Gastrocnemius medialis (tissue), 4 donors: ENCODE measurements around the gene RAB40C. TPM values are rescaled to one million over a fixed set of nuclear protein-coding genes. Genes with fewer than 3 reads are reported as not detected.

Experiments used
- ATAC-seq, 2 donors: fragments of 150-250 bp; one replicate each; pipeline ENCODE4 v1.9.1; 2016
- DNase-seq, 2 donors: peaks; one replicate each; pipeline ENCODE4 v3.0.0-alpha.2; 2019
- H3K27ac ChIP-seq, 4 donors: fragments of 200-600 bp; sonication (generic); 1 replicate in 1 of 4; 2 replicates in 3 of 4; pipeline ENCODE4 v1.5.1; 2016 to 2018; ENCODE audit warnings: mild to moderate bottlenecking in 2 of 4, moderate library complexity in 1 of 4
- H3K27me3 ChIP-seq, 3 donors: fragments of 200-600 bp; sonication (generic) in 2 of 3; 1 replicate in 1 of 3; 2 replicates in 2 of 3; pipeline versions ENCODE4 v1.5.1 to v1.6.0; 2016 to 2019; ENCODE audit warnings: mild to moderate bottlenecking in 1 of 3, moderate library complexity in 1 of 3
- H3K36me3 ChIP-seq, 2 donors: fragments of 200-600 bp; sonication (generic) in 1 of 2; one replicate each; pipeline ENCODE4 v1.5.1; 2017 to 2018
- H3K4me1 ChIP-seq, 2 donors: fragments of 200-600 bp; sonication (generic) in 1 of 2; one replicate each; pipeline ENCODE4 v1.5.1; 2016 to 2017; ENCODE audit warnings: mild to moderate bottlenecking in 2 of 2
- H3K4me3 ChIP-seq, 4 donors: fragments of 200-600 bp; sonication (generic) in 3 of 4; 1 replicate in 1 of 4; 2 replicates in 3 of 4; pipeline ENCODE4 v1.5.1; 2016 to 2019; ENCODE audit warnings: mild to moderate bottlenecking in 2 of 4
- H3K9me3 ChIP-seq, 3 donors: fragments of 200-600 bp; sonication (generic) in 2 of 3; 1 replicate in 1 of 3; 2 replicates in 2 of 3; pipeline ENCODE4 v1.5.1; 2016 to 2019
- CTCF ChIP-seq, 5 experiments: fragments of 450-650 bp in 3 of 5; fragments of 200-600 bp in 2 of 5; sonication (generic) in 2 of 5; IDR thresholded peaks in 4 of 5; conservative IDR thresholded peaks in 1 of 5; 1 replicate in 4 of 5; 2 replicates in 1 of 5; pipeline ENCODE4 v1.5.1; 2016 to 2019; ENCODE audit warnings: antibody characterized with exemption in 5 of 5, mild to moderate bottlenecking in 3 of 5, moderate library complexity in 3 of 5
- POLR2A ChIP-seq, 2 donors: fragments of 450-650 bp; IDR thresholded peaks; one replicate each; pipeline ENCODE4 v1.6.1; 2017; ENCODE audit warnings: antibody characterized with exemption in 2 of 2, mild to moderate bottlenecking in 2 of 2, moderate library complexity in 2 of 2
- in situ Hi-C, 4 donors: fragments of 200-750 bp; cut with MboI; loops; one replicate each; pipeline versions ENCODE4 v1.15.0 to v1.8.0; 2017; ENCODE audit warnings: low sequenced_read_pairs in 4 of 4
- intact Hi-C: fragments of 100-400 bp; cut with DNase I; formaldehyde crosslinking; loops from one replicate; pipeline ENCODE4 v1.15.1; 2023; ENCODE audit warnings: low total_unique reads
- total RNA-seq, 4 donors: library from RNA; depleted of rRNA; stranded (reverse); fragments of >200 nt; gene quantifications; one replicate each; pipeline versions ENCODE4 v1.1.0 to v1.2.3, GENCODE V29; 2016

Gene RAB40C
- total RNA-seq, 4 donors from 2014 or later, result 15.6 to 29.3 (median 21.4) TPM

- in situ Hi-C loops, result no loop called here
- DNase-seq (no peak), ATAC-seq (no peak)
- no peak overlapping the region for H3K27ac ChIP-seq
- no peak overlapping the region for H3K4me3 ChIP-seq
- peaks cover under 1 to 4% of the 10 kb centered on the region in 2 donors for H3K4me1 ChIP-seq
- intact Hi-C loops, result no loop called here
- H3K27me3 ChIP-seq, result peaks cover 26 to 33% (median 31%) of the 10 kb centered on the region in 3 donors
- H3K36me3 ChIP-seq, result no peaks in the 10 kb centered on the region
- TF ChIP-seq CTCF (IDR thresholded peaks at IDR 0.05 in 4 of 5, conservative IDR thresholded peaks at IDR 0.05 in 1 of 5), result no peak
- TF ChIP-seq POLR2A (IDR thresholded peaks at IDR 0.05), result no peak
- no peaks in the 10 kb centered on the region for H3K9me3 ChIP-seq
Observed at GRCh38 chr16:561413-561794, 28.5 kb upstream of the RAB40C start.

GRCh38 chr16:561957-562938 lies 27.6 kb upstream of the RAB40C start:
- no peak overlapping the region for H3K4me3 ChIP-seq
- TF ChIP-seq CTCF (IDR thresholded peaks at IDR 0.05 in 4 of 5, conservative IDR thresholded peaks at IDR 0.05 in 1 of 5) (no peak), POLR2A (IDR thresholded peaks at IDR 0.05) (no peak)
- peaks cover 9 to 11% of the 10 kb centered on the region in 2 donors for H3K4me1 ChIP-seq
- no peak for DNase-seq
- H3K36me3 ChIP-seq, result no peaks in the 10 kb centered on the region
- H3K27ac ChIP-seq, result no peak overlapping the region
- no peak for ATAC-seq
- peaks cover 26 to 33% (median 31%) of the 10 kb centered on the region in 3 donors for H3K27me3 ChIP-seq
- in situ Hi-C loops (no loop called here), intact Hi-C loops (no loop called here)
- H3K9me3 ChIP-seq, result no peaks in the 10 kb centered on the region

- H3K9me3 ChIP-seq, result no peaks in the 10 kb centered on the region
- H3K4me3 ChIP-seq, result no peak overlapping the region
- in situ Hi-C loops, result no loop called here
- peaks cover 9 to 14% of the 10 kb centered on the region in 2 donors for H3K4me1 ChIP-seq
- TF ChIP-seq POLR2A (IDR thresholded peaks at IDR 0.05) (no peak), CTCF (IDR thresholded peaks at IDR 0.05 in 4 of 5, conservative IDR thresholded peaks at IDR 0.05 in 1 of 5) (no peak)
- DNase-seq (no peak), ATAC-seq (no peak)
- no peak overlapping the region for H3K27ac ChIP-seq
- H3K27me3 ChIP-seq, result peaks cover 25 to 33% (median 31%) of the 10 kb centered on the region in 3 donors
- intact Hi-C loops, result no loop called here
- H3K36me3 ChIP-seq, result no peaks in the 10 kb centered on the region
Observed at GRCh38 chr16:563072-563644, 26.7 kb upstream of the RAB40C start.

GRCh38 chr16:564690-565418 lies 25.0 kb upstream of the RAB40C start:
- H3K27me3 ChIP-seq, result peaks cover 14 to 18% (median 15%) of the 10 kb centered on the region in 3 donors
- in situ Hi-C loops, result no loop called here
- peaks cover 18 to 23% of the 10 kb centered on the region in 2 donors for H3K4me1 ChIP-seq
- no peak overlapping the region for H3K27ac ChIP-seq
- ATAC-seq (no peak), DNase-seq (no peak)
- H3K9me3 ChIP-seq, result no peaks in the 10 kb centered on the region
- no peak overlapping the region for H3K4me3 ChIP-seq
- H3K36me3 ChIP-seq, result no peaks in the 10 kb centered on the region
- intact Hi-C loops, result no loop called here
- no peak for TF ChIP-seq CTCF (IDR thresholded peaks at IDR 0.05 in 4 of 5, conservative IDR thresholded peaks at IDR 0.05 in 1 of 5)
